Activated CD4-positive, alpha-beta T cell treated with anti-CD3 and anti-CD28 coated beads for 36 hours (primary cell): ENCODE data around the gene PI16. TPM values are rescaled to one million over a fixed set of nuclear protein-coding genes. Genes with fewer than 3 reads are reported as not detected.
A peak's percentile ranks its signal among the peaks of the same experiment; 100 is the strongest.

ENCODE experiments used
- ATAC-seq: fragments of 200-7000 bp; cut with Tn5 transposase; one replicate; pipeline ENCODE4 v1.10.0; 2021; ENCODE audit warnings: mild to moderate bottlenecking, moderate library complexity
- CTCF ChIA-PET: fragments of 350-600 bp; sonication (Branson Sonifier 250); formaldehyde crosslinking; loops from one replicate; lab custom pipeline; 2021; ENCODE audit warnings: antibody characterized with exemption; lab: Charles Lee
- POLR2A ChIA-PET: fragments of 350-600 bp; sonication (Branson Sonifier 250); formaldehyde crosslinking; loops from one replicate; lab custom pipeline; 2021; ENCODE audit warnings: antibody characterized with exemption, inconsistent platforms; lab: Charles Lee
- DNase-seq: peaks from one replicate; pipeline ENCODE4 v3.0.0-alpha.2; 2020
- H3K27ac Mint-ChIP-seq: one replicate; pipeline ENCODE4 v1.8.0; 2021; ENCODE audit warnings: mixed read lengths
- H3K27me3 Mint-ChIP-seq: one replicate; pipeline ENCODE4 v1.8.0; 2021; ENCODE audit warnings: mixed read lengths
- H3K36me3 Mint-ChIP-seq: one replicate; pipeline ENCODE4 v1.8.0; 2021; ENCODE audit warnings: low read depth, mixed read lengths
- H3K4me1 Mint-ChIP-seq: one replicate; pipeline ENCODE4 v1.8.0; 2021; ENCODE audit warnings: mixed read lengths
- H3K4me3 Mint-ChIP-seq: one replicate; pipeline ENCODE4 v1.8.0; 2021; ENCODE audit warnings: mild to moderate bottlenecking, moderate library complexity, mixed read lengths
- H3K9me3 Mint-ChIP-seq: one replicate; pipeline ENCODE4 v1.8.0; 2021; ENCODE audit warnings: low read depth, mixed read lengths
- intact Hi-C, 2 experiments: fragments of 100-400 bp; cut with DNase I in 1 of 2; cut with micrococcal nuclease in 1 of 2; formaldehyde crosslinking; loops; one replicate each; pipeline versions ENCODE4 v1.14.2 to v1.15.1; 2022 to 2024; cut with DNase I, micrococcal nuclease
- total RNA-seq, 2 experiments: library from RNA; stranded (reverse); gene quantifications; one replicate each; pipeline ENCODE4 v1.2.3, GENCODE V29; 2021

Gene PI16
- total RNA-seq, 2 experiments from 2014 or later, result 0.96 to 1.9 TPM

DNA sequence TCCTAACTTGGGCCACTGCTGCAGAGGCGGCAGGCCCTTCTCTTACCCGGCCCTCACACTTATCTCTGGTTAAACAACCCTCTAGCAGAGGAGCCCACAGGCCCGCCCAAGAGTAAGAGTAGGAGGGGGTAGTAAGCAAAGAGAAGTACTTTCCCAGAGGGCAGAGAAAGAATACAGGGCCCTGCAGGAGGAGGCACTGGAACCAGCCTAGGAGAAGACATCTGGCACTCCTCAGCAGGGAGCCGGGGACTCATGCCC lies 21.4 kb downstream of the PI16 start:
- Mint-ChIP-seq H3K27me3 (no peaks in the 10 kb centered on the region), H3K4me3 (no peak overlapping the region), H3K27ac (no peak overlapping the region), H3K9me3 (no peaks in the 10 kb centered on the region), H3K4me1 (peaks cover 18% of the 10 kb centered on the region), H3K36me3 (peaks cover 67% of the 10 kb centered on the region)
- intact Hi-C loops, result no loop called here
- no peak for ATAC-seq
- POLR2A ChIA-PET, result interaction anchor here (1.0 kb wide), 1 partner anchor 10 kb away, joined by 4 read pairs; the partner anchor contains the start of gene MTCH1
- no peak for DNase-seq
- CTCF ChIA-PET, result interaction anchor here (0.7 to 3.1 kb wide), 3 partner anchors 42 to 207 kb away, joined by 3 to 19 read pairs (median 4); no protein-coding TSS in a partner anchor

DNA sequence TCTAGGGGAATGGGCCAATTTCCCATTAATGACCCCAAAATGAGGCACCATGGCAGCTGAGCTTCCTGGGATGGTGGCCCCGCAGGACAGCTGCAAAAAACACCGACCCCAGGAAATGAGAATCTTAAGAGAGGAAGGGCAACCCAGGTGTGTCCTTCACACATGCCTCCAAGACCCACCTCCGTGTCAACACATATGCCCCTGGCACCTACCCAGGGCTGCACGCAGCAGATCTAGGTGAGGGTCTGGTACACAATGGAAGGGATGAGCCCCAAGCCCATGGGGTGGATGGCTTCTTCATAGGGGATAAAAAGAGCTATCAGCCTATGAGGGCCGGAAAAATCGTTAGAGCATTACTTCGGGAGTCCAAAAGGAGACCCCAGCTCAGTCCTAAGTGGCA lies 22.0 kb downstream of the PI16 start:
- Mint-ChIP-seq H3K9me3 (no peaks in the 10 kb centered on the region), H3K4me1 (peaks cover 22% of the 10 kb centered on the region), H3K36me3 (peaks cover 66% of the 10 kb centered on the region), H3K4me3 (no peak overlapping the region), H3K27me3 (no peaks in the 10 kb centered on the region), H3K27ac (no peak overlapping the region)
- no peak for ATAC-seq
- ChIA-PET POLR2A (interaction anchor here (0.5 kb wide), 1 partner anchor 136 kb away, joined by 4 read pairs; no protein-coding TSS in a partner anchor), CTCF (interaction anchor here (0.7 to 3.1 kb wide), 4 partner anchors 41 to 225 kb away, joined by 3 to 19 read pairs (median 4); no protein-coding TSS in a partner anchor)
- no peak for DNase-seq
- intact Hi-C loops, result no loop called here

DNA sequence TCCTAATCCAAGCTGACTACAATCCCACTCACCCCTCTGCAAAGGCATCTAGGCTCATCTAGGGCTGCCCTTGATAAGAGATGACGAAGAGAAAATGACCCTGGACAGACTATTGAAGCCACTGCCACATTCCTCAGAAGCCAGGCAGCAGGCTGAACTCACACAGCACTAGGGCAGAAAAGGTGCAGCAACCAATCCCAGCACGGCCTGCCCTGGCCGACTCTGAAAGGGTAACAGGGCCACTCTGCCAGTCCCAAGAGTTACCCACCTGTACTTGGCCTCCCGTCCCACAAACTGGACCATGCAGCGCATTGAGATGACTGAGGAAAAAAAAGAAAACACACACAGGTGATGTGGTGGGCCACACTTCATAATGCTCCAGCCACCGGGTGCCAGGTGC lies 22.4 kb downstream of the PI16 start:
- no peaks in the 10 kb centered on the region for H3K9me3 Mint-ChIP-seq
- ChIA-PET POLR2A (no interaction called here), CTCF (interaction anchor here (0.7 to 3.1 kb wide), 4 partner anchors 40 to 225 kb away, joined by 3 to 19 read pairs (median 4); no protein-coding TSS in a partner anchor)
- H3K4me1 Mint-ChIP-seq, result peaks cover 26% of the 10 kb centered on the region
- no peak for DNase-seq
- intact Hi-C loops, result no loop called here
- H3K27ac Mint-ChIP-seq, result no peak overlapping the region
- H3K36me3 Mint-ChIP-seq, result peaks cover 66% of the 10 kb centered on the region
- ATAC-seq, result no peak
- no peaks in the 10 kb centered on the region for H3K27me3 Mint-ChIP-seq
- no peak overlapping the region for H3K4me3 Mint-ChIP-seq

DNA sequence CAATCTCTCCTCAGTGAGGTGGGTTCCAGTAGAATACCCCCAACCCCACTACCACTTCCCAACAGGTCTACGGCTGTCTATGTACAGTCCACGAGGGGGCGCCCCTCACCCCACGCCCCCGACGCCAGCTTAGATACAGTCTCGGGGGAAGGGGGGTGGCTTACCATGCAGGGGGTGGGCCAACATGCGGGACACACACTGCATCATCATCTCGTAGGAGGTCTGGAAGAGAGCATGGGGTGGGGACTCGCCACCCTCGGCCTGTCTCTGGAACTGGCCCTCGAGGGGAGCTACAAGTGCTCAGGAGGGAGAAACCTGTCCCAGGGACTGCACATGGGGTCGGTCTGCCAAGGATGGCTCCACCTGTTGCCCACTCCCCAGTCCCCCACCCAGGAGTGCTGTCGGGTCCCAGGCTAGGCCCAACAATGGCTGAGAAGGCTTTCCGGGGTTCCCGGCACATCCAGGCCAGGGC lies 23.0 kb downstream of the PI16 start:
- Mint-ChIP-seq H3K4me3 (no peak overlapping the region), H3K9me3 (no peaks in the 10 kb centered on the region), H3K4me1 (peaks cover 29% of the 10 kb centered on the region), H3K27me3 (no peaks in the 10 kb centered on the region), H3K27ac (no peak overlapping the region), H3K36me3 (peaks cover 62% of the 10 kb centered on the region)
- ChIA-PET POLR2A (no interaction called here), CTCF (interaction anchor here (0.8 to 3.1 kb wide), 3 partner anchors 39 to 224 kb away, joined by 3 to 19 read pairs (median 3); no protein-coding TSS in a partner anchor)
- intact Hi-C loops, result no loop called here
- ATAC-seq, result peak; percentile 52
- peak; percentile 27 for DNase-seq

DNA sequence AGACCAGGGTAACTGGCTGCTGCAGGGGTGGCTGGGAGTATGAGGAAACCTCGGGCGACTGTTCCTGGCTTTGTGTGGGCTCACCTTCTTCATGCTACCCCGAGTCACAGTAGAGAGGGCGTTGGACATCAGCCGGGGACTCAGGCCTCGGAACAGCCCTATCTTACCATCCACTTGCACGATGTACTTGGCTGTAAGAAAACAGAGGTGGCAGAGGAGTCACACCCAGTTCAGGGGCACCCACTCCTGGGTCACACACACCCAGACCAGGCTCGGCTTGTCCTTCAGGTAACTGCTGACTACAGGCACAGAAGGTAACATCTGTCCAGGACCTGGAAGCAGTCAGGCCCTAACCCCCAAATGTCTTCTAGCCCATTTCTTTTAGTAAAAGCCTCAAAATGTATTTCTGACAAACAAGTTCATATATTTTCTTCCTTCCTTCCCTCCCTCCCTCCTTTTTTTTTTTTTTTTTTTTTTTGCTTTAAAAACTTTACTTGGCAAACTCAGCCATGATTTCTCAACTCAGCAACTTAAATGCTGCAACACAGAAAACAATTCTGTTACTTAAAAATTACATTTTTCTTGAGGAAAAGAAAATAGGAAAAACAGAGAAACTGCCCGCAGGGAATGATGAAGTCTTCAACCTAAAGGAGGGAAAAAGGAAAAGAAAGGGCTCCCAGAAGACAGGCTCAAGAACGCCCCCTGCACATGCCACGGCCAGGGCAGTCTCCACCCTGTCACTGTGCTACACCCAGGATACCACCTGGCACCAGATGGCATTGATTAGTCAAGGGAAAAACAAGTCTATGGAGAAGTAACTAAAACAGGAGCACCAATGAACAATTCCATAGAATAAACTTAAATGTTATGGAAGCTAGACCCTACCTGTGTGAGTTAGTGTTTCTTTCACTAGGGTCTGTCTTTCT lies 24.1 kb downstream of the PI16 start:
- Mint-ChIP-seq H3K27me3 (no peaks in the 10 kb centered on the region), H3K27ac (no peak overlapping the region), H3K4me1 (peaks cover 31% of the 10 kb centered on the region), H3K36me3 (peaks cover 53% of the 10 kb centered on the region), H3K4me3 (no peak overlapping the region), H3K9me3 (no peaks in the 10 kb centered on the region)
- ChIA-PET POLR2A (interaction anchor here (0.7 kb wide), 1 partner anchor 699 kb away, joined by 3 read pairs; no protein-coding TSS in a partner anchor), CTCF (interaction anchor here (0.6 to 3.1 kb wide), 9 partner anchors 39 to 130 kb away, joined by 3 to 19 read pairs (median 3); partner anchors contain the start of genes C6orf89 and PPIL1)
- DNase-seq (no peak), ATAC-seq (no peak)
- intact Hi-C loops, result loop anchor here in 1 of 2 experiments (2.0 kb wide), 1 partner anchor 94 kb away; the partner anchor contains the start of gene C6orf89

DNA sequence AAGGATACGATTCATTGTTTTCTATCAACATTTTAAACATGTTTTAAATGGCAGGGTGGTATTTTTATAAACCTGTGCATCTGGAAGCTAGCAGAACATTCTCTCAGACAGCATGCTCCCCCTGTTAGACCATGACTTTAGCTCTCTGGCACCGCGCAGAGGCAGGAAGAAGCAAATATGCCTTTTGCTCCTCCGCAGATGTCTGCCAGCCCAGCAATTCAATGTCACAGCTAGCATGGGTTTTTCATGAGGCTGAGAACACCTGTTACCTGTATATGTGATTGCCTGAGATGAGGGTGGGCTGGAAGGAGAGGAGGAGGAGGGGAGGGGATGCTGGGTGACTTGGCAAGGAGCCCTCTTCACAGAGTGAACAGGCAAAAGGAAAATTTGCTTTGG lies 24.8 kb downstream of the PI16 start:
- ChIA-PET CTCF (interaction anchor here (0.6 to 2.0 kb wide), 9 partner anchors 39 to 268 kb away, joined by 3 to 8 read pairs (median 3); partner anchors contain the start of genes C6orf89 and PPIL1), POLR2A (interaction anchor here (0.7 kb wide), 1 partner anchor 699 kb away, joined by 3 read pairs; no protein-coding TSS in a partner anchor)
- peak overlapping the region; percentile 55 for H3K27ac Mint-ChIP-seq
- H3K4me1 Mint-ChIP-seq, result peaks cover 31% of the 10 kb centered on the region
- H3K27me3 Mint-ChIP-seq, result no peaks in the 10 kb centered on the region
- no peak overlapping the region for H3K4me3 Mint-ChIP-seq
- no peaks in the 10 kb centered on the region for H3K9me3 Mint-ChIP-seq
- intact Hi-C loops, result loop anchor here in 1 of 2 experiments (2.0 kb wide), 1 partner anchor 95 kb away; the partner anchor contains the start of gene C6orf89
- ATAC-seq (peak; percentile 78), DNase-seq (peak; percentile 65)
- peaks cover 49% of the 10 kb centered on the region for H3K36me3 Mint-ChIP-seq

DNA sequence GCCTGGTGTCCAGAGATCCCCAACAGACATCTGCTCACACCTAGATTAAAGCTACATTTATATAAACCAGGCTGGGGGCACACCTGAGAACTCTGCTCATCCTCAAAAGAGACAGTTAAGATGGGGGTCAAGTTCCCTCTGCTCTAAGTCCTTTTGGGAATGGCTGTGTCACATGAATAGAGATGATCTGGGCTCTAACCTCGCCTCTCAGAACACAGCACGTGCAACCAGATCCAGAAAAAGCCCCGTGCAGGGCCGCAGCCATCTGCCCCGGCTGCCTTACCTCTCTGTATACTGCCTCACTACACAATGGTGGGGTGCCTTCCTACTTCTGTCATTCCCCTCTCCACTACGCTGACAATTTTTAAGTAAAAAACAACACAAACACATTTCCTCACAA lies 25.6 kb downstream of the PI16 start:
- intact Hi-C loops, result no loop called here
- Mint-ChIP-seq H3K4me3 (no peak overlapping the region), H3K27ac (peak overlapping the region; percentile 3), H3K9me3 (no peaks in the 10 kb centered on the region), H3K36me3 (peaks cover 42% of the 10 kb centered on the region), H3K27me3 (no peaks in the 10 kb centered on the region), H3K4me1 (peaks cover 31% of the 10 kb centered on the region)
- no peak for DNase-seq
- ChIA-PET POLR2A (interaction anchor here (1.0 kb wide), 1 partner anchor 119 kb away, joined by 5 read pairs; no protein-coding TSS in a partner anchor), CTCF (interaction anchor here (0.6 to 2.0 kb wide), 4 partner anchors 95 to 744 kb away, joined by 3 to 8 read pairs (median 6); partner anchors contain the start of gene C6orf89)
- ATAC-seq, result no peak

DNA sequence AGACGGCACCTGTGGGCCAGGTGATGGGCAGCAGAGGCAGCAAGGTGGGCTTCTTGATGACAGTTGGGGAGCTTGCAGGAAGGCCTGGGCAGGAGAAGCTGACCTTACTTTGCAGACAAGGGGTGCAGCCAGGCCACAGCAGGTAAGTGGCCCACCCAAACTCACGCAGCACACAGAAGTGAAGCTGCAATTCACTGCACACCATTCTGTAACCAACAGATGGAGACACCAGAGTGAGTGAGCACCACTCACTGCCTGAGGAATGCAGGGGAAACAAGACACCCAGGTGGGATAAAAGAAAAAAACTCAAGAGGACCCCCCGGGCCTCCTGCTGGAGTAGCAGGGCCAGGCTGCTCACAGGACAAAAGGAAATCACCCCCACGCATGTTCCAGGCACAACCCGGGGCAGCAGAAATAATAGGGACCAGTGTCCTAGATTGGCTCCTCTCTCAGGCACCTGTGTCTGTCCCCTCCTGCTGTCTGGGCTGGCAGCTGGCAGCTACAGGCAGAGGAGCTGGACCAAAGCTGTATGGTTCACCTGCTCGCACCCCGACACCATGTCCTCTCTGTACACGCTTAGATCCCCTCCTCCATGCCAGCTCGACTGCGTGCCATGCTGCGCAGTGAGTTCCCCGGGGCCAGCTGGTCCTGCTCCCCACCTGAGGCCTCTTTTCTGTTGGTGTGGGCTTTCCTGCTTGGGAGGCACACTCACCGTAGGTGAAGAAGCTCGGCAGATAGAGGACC lies 26.5 kb downstream of the PI16 start:
- peaks cover 35% of the 10 kb centered on the region for H3K36me3 Mint-ChIP-seq
- no peak overlapping the region for H3K27ac Mint-ChIP-seq
- DNase-seq, result no peak
- ATAC-seq, result no peak
- intact Hi-C loops, result no loop called here
- H3K4me3 Mint-ChIP-seq, result no peak overlapping the region
- peaks cover 31% of the 10 kb centered on the region for H3K4me1 Mint-ChIP-seq
- H3K27me3 Mint-ChIP-seq, result no peaks in the 10 kb centered on the region
- CTCF ChIA-PET, result interaction anchor here (0.5 to 1.2 kb wide), 4 partner anchors 37 to 213 kb away, joined by 3 to 4 read pairs (median 4); no protein-coding TSS in a partner anchor
- H3K9me3 Mint-ChIP-seq, result no peaks in the 10 kb centered on the region
- POLR2A ChIA-PET, result interaction anchor here (0.6 to 1.0 kb wide), 2 partner anchors 65 to 120 kb away, joined by 4 to 5 read pairs; no protein-coding TSS in a partner anchor

DNA sequence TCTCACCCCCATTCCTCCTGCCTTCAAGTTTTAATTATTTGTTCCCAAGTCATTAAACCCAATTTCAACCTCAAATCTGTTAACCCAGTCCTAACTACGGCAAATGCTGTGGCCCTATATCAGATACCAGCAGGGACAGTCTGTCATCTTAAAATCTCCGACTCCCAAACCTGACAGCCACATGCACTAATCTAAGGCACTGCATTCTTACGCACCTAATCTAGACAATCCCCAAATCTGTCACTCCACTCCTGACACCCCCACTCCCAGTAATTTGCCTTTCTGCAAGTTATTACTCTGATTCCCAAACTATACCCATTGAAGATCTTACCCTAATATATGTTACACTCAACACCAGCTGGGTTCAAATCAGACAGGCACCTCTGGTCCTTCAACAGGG lies 29.0 kb downstream of the PI16 start:
- no peak for ATAC-seq
- DNase-seq, result no peak
- ChIA-PET POLR2A (no interaction called here), CTCF (interaction anchor here (0.8 to 0.9 kb wide), 2 partner anchors 109 to 200 kb away, joined by 3 to 4 read pairs; partner anchors contain the start of gene PPIL1)
- Mint-ChIP-seq H3K36me3 (peaks cover 18% of the 10 kb centered on the region), H3K27me3 (no peaks in the 10 kb centered on the region), H3K4me3 (no peak overlapping the region), H3K4me1 (peaks cover 36% of the 10 kb centered on the region), H3K9me3 (no peaks in the 10 kb centered on the region), H3K27ac (no peak overlapping the region)
- intact Hi-C loops, result no loop called here

DNA sequence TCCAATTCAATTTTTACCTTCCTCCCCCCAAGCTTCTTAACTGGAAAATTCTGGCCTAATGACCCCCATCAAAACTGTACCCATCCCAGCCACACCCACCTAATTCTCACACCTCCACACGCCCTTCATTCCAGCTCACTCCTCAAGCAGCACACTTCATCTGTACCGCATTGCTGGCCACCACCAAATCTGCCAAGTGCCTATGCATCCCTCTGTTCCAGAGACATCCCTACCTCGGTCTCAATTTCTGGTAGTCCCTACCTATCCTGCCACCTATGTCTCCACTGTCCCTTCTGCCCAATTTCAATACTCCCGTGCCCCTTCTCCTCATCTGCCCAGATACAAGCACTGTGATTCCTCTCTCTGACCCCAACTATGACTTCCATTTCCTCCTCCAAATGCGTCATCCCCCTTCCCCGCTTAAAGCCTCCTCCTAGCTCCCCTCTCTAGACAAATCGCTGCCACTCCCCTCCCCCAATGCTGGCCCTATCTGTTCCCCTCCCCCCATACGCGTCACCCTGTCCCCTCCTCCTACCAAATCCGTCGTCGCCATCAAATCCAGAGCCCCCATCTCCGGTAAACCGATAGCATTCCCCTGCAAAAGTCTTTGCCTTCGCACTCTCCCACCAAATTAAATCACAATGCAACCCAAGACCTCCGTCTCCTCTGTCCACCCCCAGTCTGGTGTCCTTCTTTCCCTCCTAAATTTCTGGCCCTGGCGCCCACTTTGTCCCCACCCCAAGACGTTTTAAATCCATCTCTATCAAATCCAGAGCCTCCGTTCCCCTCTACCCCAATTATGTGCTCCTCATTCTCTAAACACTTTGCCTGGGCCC lies 30.3 kb downstream of the PI16 start:
- CTCF ChIA-PET, result interaction anchor here (0.7 to 1.4 kb wide), 3 partner anchors 37 to 110 kb away, joined by 3 to 4 read pairs (median 4); no protein-coding TSS in a partner anchor
- H3K4me3 Mint-ChIP-seq, result no peak overlapping the region
- no peaks in the 10 kb centered on the region for H3K9me3 Mint-ChIP-seq

More for the DNA sequence above, 30.3 kb downstream of the PI16 start:
- intact Hi-C loops, result loop anchor here in 1 of 2 experiments (5.0 kb wide), 1 partner anchor 1062 kb away; the partner anchor contains the start of gene SRPK1
- peak; percentile 84 for DNase-seq
- Mint-ChIP-seq H3K4me1 (peaks cover 27% of the 10 kb centered on the region), H3K36me3 (peaks cover 11% of the 10 kb centered on the region), H3K27ac (no peak overlapping the region), H3K27me3 (no peaks in the 10 kb centered on the region)
- POLR2A ChIA-PET, result interaction anchor here (0.6 to 1.4 kb wide), 4 partner anchors 14 to 185 kb away, joined by 3 to 4 read pairs (median 3); partner anchors contain the start of gene PIM1
- ATAC-seq, result peak; percentile 48
